Neural progenitor cell (in vitro differentiated cells): ENCODE results near the gene SIRPA.

Experiments
- EZH2 ChIP-seq: fragments of 200-600 bp; sonication (generic); IDR thresholded peaks from 2 replicates; pipeline ENCODE4 v1.6.1; 2017; ENCODE audit warnings: antibody characterized with exemption, mild to moderate bottlenecking, moderate library complexity
- EZH2phosphoT487 ChIP-seq: fragments of 200-600 bp; sonication (generic); IDR thresholded peaks from 2 replicates; pipeline ENCODE4 v1.6.1; 2017; ENCODE audit warnings: antibody characterized with exemption
- TF ChIP-seq, protein P1 (sequence below): fragments of 200-600 bp; sonication (generic); IDR thresholded peaks from 2 replicates; pipeline ENCODE4 v1.5.1; 2017; ENCODE audit warnings: antibody characterized with exemption, mild to moderate bottlenecking

DNA sequence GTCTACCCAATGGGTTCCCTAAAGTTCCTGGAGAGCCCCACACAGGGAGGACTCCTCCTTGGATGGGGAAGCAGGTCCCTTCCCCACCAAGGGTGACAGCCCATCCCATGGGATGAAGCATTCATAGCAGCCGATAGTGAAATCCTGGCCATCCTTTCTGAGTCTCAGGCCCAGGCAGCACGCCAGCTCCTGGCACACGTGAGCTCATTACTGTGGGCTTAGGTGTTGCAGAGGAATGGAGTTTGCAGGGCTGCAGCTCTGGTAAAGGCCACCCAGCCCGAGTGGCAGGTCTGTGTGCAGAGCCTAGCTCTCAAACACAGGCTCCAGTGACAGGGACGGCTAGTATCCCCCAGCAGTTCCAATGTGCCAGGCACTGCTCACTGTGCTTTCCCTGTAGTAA, 31.0 kb downstream of the SIRPA start:
- TF ChIP-seq, protein P1, sequence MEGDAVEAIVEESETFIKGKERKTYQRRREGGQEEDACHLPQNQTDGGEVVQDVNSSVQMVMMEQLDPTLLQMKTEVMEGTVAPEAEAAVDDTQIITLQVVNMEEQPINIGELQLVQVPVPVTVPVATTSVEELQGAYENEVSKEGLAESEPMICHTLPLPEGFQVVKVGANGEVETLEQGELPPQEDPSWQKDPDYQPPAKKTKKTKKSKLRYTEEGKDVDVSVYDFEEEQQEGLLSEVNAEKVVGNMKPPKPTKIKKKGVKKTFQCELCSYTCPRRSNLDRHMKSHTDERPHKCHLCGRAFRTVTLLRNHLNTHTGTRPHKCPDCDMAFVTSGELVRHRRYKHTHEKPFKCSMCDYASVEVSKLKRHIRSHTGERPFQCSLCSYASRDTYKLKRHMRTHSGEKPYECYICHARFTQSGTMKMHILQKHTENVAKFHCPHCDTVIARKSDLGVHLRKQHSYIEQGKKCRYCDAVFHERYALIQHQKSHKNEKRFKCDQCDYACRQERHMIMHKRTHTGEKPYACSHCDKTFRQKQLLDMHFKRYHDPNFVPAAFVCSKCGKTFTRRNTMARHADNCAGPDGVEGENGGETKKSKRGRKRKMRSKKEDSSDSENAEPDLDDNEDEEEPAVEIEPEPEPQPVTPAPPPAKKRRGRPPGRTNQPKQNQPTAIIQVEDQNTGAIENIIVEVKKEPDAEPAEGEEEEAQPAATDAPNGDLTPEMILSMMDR = no peak
- TF ChIP-seq EZH2 (no peak), EZH2phosphoT487 (no peak)
